Heart left ventricle (tissue), 16 donors: ENCODE data around the gene NFIA. TPM values are rescaled to one million over a fixed set of nuclear protein-coding genes. Genes with fewer than 3 reads are reported as not detected.
"Not testable (repeated sequence)": the region's sequence is repeated elsewhere in the genome, so short reads cannot be mapped to it uniquely, and the experiment has no call there.

ENCODE experiments used
- ATAC-seq, 4 donors: fragments of 200-7000 bp; cut with Tn5 transposase; one replicate each; pipeline ENCODE4 v1.9.1; 2020 to 2022; ENCODE audit warnings: moderate library complexity in 4 of 4, mild to moderate bottlenecking in 3 of 4, moderate number of reproducible peaks in 1 of 4
- DNase-seq, 5 donors: peaks; one replicate each; pipeline ENCODE4 v3.0.0-alpha.2; 2020
- H3K27ac ChIP-seq, 12 donors: fragments of 200-600 bp; sonication (generic) in 4 of 12; one replicate each; pipeline versions ENCODE4 v1.5.0 to v1.8.0; 2016 to 2022; ENCODE audit warnings: mild to moderate bottlenecking in 2 of 12
- H3K27me3 ChIP-seq, 9 donors: fragments of 200-600 bp; sonication (generic) in 2 of 9; one replicate each; pipeline versions ENCODE4 v1.5.1 to v1.8.0; 2016 to 2022; ENCODE audit warnings: mild to moderate bottlenecking in 3 of 9
- H3K36me3 ChIP-seq, 9 donors: fragments of 200-600 bp; sonication (generic) in 2 of 9; one replicate each; pipeline versions ENCODE4 v1.5.0 to v1.8.0; 2018 to 2022; ENCODE audit warnings: mild to moderate bottlenecking in 2 of 9
- H3K4me1 ChIP-seq, 12 donors: fragments of 200-600 bp; sonication (generic) in 4 of 12; one replicate each; pipeline versions ENCODE4 v1.5.0 to v1.8.0; 2016 to 2022; ENCODE audit warnings: mild to moderate bottlenecking in 3 of 12
- H3K4me3 ChIP-seq, 12 donors: fragments of 200-600 bp; sonication (generic) in 4 of 12; one replicate each; pipeline versions ENCODE4 v1.5.0 to v1.8.0; 2017 to 2022; ENCODE audit warnings: mild to moderate bottlenecking in 9 of 12, moderate library complexity in 4 of 12
- H3K9me3 ChIP-seq, 12 donors: fragments of 200-600 bp; sonication (generic) in 4 of 12; one replicate each; pipeline versions ENCODE4 v1.5.0 to v1.8.0; 2016 to 2022; ENCODE audit warnings: mild to moderate bottlenecking in 1 of 12
- CTCF ChIP-seq, 12 donors: fragments of 200-600 bp; sonication (generic) in 4 of 12; IDR thresholded peaks; one replicate each; pipeline versions ENCODE4 v1.5.0 to v1.8.0; 2018 to 2022; ENCODE audit warnings: antibody characterized with exemption in 12 of 12, mild to moderate bottlenecking in 5 of 12
- POLR2A ChIP-seq, 2 donors: fragments of 450-650 bp; IDR thresholded peaks; one replicate each; pipeline ENCODE4 v1.6.1; 2017; ENCODE audit warnings: antibody characterized with exemption in 2 of 2, mild to moderate bottlenecking in 2 of 2, moderate library complexity in 2 of 2
- WGBS, 4 donors: extraction: QIAGEN DNeasy Blood & Tissue Kit in 2 of 4; methylation state at CpG; one replicate each; pipeline versions ENCODE4 v1.1.5 to v1.1.7; 2013 to 2018; 5-methylcytosine and 5-hydroxymethylcytosine counted together
- intact Hi-C, 10 donors: fragments of 100-400 bp; cut with DNase I; formaldehyde crosslinking; loops; one replicate each; pipeline versions ENCODE4 v1.11.1 to v1.14.2; 2022
- polyA plus RNA-seq, 2 donors: library from polyadenylated mRNA; stranded (reverse); fragments of 200-250 nt; gene quantifications; one replicate each; pipeline ENCODE4 v1.2.3, GENCODE V29; 2013
- total RNA-seq, 9 donors: library from RNA; depleted of rRNA in 2 of 9; stranded (reverse); fragments of >200 nt in 2 of 9; fragmentation: NEBNext Ultra II Directional in 3 of 9; extraction: Animal tissue kit (Norgen Biotek cat#: 25700) in 3 of 9; gene quantifications; one replicate each; pipeline versions ENCODE4 v1.1.0 to v1.2.4, GENCODE V29; 2016 to 2023
- donor health status: ischemic (EF 13 %, LVEDD 7.1; RV severe dilation, severe dysfunction).
- donor health status: healthy with polysubstance abuse.
- donor health status: DM: no; HTN: yes; CAD: no.
- donor health status: DM: no; HTN: no; CAD: no.
- donor health status: ischemic (EF 25% LVEDD 6.9; RV normal size, moderate dysfunction).
- donor health status: ischemic (EF 25% LVEDD 5.7; RV mildly dilated, moderate dysfunction).
- donor health status: healthy.
- donor health status: DM: yes; HTN: yes; CAD: no.
- donor health status: ischemic (EF 35%, LVEDD 5.7; RV mildly dilated, moderate dysfunction).
- donor health status: nonischemic (EF 11% LVEDD 7.7; RV severe dilation, severe dysfunction).
- donor health status: DM: yes; HTN: yes; CAD: no.
- donor health status: PGD.
- donor health status: ischemic (EF 29% LVEDD 5.4; RV normal size, mild dysfunction).
- donor health status: nonischemic (EF 23%, LVEDD 6.1; RV moderate dilation, normal function).

NFIA gene
- total and polyA plus RNA-seq, 11 donors, result 12.7 to 121 (median 96.5) TPM

GRCh38 chr1:61462628-61463027 lies 380.3 kb downstream of the NFIA start:
- TF ChIP-seq CTCF (IDR thresholded peaks at IDR 0.05) (no peak), POLR2A (IDR thresholded peaks at IDR 0.05) (no peak)
- H3K36me3 ChIP-seq, result peaks cover 0 to 32% (median 6%) of the 10 kb centered on the region in 9 donors
- peaks cover 0 to 5% (median 0%) of the 10 kb centered on the region in 12 donors for H3K4me1 ChIP-seq
- intact Hi-C loops, result loop anchor here in 3 of 10 donors (5.0 to 10.0 kb wide), 3 partner anchors 122 to 382 kb away; no protein-coding TSS in a partner anchor
- DNase-seq (no peak), ATAC-seq (no peak)
- H3K9me3 ChIP-seq, result no peaks in the 10 kb centered on the region
- H3K27ac ChIP-seq, result no peak overlapping the region
- H3K4me3 ChIP-seq, result no peak overlapping the region
- WGBS, 4 donors, result 94 to 97% (median 94%) methylated on average over 1 of the region's 1 CpG
- H3K27me3 ChIP-seq, result no peaks in the 10 kb centered on the region

- no peaks in the 10 kb centered on the region for H3K9me3 ChIP-seq
- intact Hi-C loops, result loop anchor here in 3 of 10 donors (5.0 to 10.0 kb wide), 3 partner anchors 122 to 382 kb away; no protein-coding TSS in a partner anchor
- 84 to 93% (median 87%) methylated on average over 3 to 4 of the region's 4 CpGs for WGBS, 4 donors
- ATAC-seq, result no peak
- no peaks in the 10 kb centered on the region for H3K27me3 ChIP-seq
- no peak overlapping the region for H3K4me3 ChIP-seq
- TF ChIP-seq CTCF (IDR thresholded peaks at IDR 0.05) (no peak), POLR2A (IDR thresholded peaks at IDR 0.05) (no peak)
- no peak overlapping the region for H3K27ac ChIP-seq
- H3K4me1 ChIP-seq, result no peaks in the 10 kb centered on the region
- no peak for DNase-seq
- H3K36me3 ChIP-seq, result peaks cover 0 to 32% (median 6%) of the 10 kb centered on the region in 9 donors
Measured at GRCh38 chr1:61463220-61463619, 380.9 kb downstream of the NFIA start.

GRCh38 chr1:61467836-61468235 lies 385.5 kb downstream of the NFIA start:
- DNase-seq, H3K9me3 ChIP-seq, H3K27me3 ChIP-seq, H3K27ac ChIP-seq, ATAC-seq, H3K4me1 ChIP-seq, H3K4me3 ChIP-seq: not testable (repeated sequence)
- intact Hi-C loops, result loop anchor here in 2 of 10 donors (10.0 kb wide), 2 partner anchors 117 to 377 kb away; no protein-coding TSS in a partner anchor
- H3K36me3 ChIP-seq, result peaks cover 0 to 12% (median 0%) of the 10 kb centered on the region in 9 donors
- 93 to 97% (median 95%) methylated on average over 5 of the region's 5 CpGs for WGBS, 4 donors

- Histone ChIP-seq H3K36me3 (peaks cover 0 to 4% (median 0%) of the 10 kb centered on the region in 9 donors), H3K4me1 (no peaks in the 10 kb centered on the region), H3K27me3 (no peaks in the 10 kb centered on the region), H3K9me3 (no peaks in the 10 kb centered on the region), H3K4me3 (no peak overlapping the region), H3K27ac (no peak overlapping the region)
- intact Hi-C loops, result loop anchor here in 2 of 10 donors (10.0 kb wide), 2 partner anchors 115 to 375 kb away; no protein-coding TSS in a partner anchor
- DNase-seq, result no peak
- 85 to 100% (median 98%) methylated on average over 1 of the region's 1 CpG for WGBS, 4 donors
- no peak for ATAC-seq
- no peak for TF ChIP-seq POLR2A (IDR thresholded peaks at IDR 0.05)
- no peak for TF ChIP-seq CTCF (IDR thresholded peaks at IDR 0.05)
Measured at GRCh38 chr1:61469365-61469764, 387.0 kb downstream of the NFIA start.

GRCh38 chr1:61472876-61473275 lies 390.5 kb downstream of the NFIA start:
- DNase-seq, result no peak
- no peaks in the 10 kb centered on the region for H3K36me3 ChIP-seq
- no peak for ATAC-seq
- no peak overlapping the region for H3K27ac ChIP-seq
- 55 to 62% (median 58%) methylated on average over 3 of the region's 3 CpGs for WGBS, 4 donors
- intact Hi-C loops, result loop anchor here in 3 of 10 donors (10.0 kb wide), 2 partner anchors 112 to 382 kb away; no protein-coding TSS in a partner anchor
- no peaks in the 10 kb centered on the region for H3K9me3 ChIP-seq
- TF ChIP-seq POLR2A (IDR thresholded peaks at IDR 0.05) (no peak), CTCF (IDR thresholded peaks at IDR 0.05) (no peak)
- H3K27me3 ChIP-seq, result no peaks in the 10 kb centered on the region
- H3K4me3 ChIP-seq, result no peak overlapping the region
- no peaks in the 10 kb centered on the region for H3K4me1 ChIP-seq
